Kasumi-1 (cell line): ENCODE results near the gene CCDC169.
"Not testable (repeated sequence)": the region's sequence is repeated elsewhere in the genome, so short reads cannot be mapped to it uniquely, and the experiment has no call there.

Experiments
- DNase-seq, 2 experiments: peaks; one replicate each; lab custom pipeline; 2025; lab: John Stamatoyannopoulos, UW

Gene CCDC169

DNA sequence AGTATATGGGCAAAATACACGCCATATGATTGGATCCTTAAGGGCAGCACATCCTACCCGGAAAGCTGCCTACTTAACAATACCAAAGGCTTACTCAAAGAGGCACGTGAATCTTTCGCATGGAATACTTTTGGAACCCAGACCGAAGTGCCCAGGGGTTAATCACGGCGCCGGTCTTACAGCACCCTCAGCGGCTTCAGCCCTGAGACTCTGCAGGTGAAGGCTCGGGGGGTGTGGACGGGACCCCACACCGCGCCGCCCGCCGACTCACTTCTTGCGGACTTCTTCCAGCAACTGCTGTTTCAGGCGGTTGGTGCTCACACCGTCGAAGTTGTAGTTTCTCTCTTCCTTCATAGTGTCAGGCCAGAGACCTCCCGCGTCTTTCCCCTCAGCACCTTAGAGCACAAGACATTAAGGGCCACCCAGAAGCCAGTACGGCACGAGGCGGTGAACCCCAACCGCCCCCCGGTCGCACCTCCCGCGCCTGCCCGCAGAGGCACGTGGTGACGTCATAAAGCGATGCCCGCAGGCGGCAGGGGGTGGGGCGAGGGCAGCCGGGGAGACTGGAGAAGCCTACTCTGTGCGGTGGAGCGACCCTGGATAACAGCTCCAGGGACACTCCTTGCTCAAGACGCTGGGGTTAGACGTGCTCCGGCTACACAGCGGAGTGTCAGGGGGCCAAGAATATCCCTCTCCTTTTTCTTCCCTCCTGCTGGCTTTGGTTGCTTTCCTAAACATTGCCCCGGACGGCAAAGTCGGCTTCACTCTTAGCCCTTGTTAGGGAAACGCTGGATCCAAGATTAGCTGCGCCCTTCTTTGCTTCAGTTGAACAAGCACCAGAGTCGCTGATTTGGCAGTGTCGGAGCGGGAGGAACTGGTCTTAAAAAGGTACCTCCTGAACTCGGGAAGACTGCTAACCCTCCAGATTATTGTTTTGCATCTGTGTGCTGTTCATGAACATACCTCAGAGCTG, at the start of gene CCDC169:
Gene CCDC169, minus strand, starts transcription at position 449 of the 973 bp plus-strand sequence. Its CDS starts 95 bp downstream, at position 354.
- peak; percentile 42 for DNase-seq

DNA sequence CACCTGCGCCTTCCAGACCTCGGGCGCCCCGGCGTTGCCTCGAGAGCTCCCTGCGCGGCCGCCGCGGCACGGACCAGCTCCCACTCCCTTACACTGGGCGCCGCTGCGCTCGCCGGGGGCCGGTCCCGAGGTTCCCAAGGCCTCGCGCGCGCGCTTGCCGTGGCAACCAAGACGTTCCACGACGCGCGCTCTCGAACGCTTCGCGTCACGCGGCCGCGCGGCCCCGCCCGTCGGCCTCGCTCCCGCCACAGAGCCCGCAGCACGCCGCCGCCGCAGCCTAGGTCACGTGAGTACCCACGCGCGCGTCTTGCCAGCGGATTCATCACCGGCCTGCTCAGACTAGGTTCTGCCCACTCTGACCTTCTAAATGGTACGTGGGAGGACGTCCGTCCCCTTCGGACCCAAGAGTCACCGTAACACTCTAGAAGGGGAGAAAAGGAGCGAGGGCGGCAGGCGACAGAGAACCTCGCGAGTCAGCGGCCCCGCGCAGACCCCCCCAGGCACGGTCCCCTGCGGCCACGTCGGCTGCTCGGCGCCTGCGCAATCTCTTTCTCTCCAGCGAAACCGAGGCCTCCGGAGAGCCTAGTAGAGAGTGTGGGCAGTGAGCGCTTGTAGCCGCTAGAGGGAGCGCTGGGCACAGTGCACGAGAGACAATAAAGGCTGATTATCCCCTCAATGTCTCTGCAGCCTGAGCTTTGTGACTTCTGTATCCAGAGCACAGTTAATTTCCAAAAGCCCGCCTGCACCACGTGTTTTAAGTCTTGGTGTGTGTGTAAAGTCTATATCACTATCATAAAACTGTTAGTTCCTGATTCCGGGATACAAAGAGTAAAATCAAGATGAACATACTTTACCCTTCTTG, 48.8 kb upstream of the CCDC169 start, which contains the start of gene SPART:
Gene SPART, minus strand, starts transcription at position 173 of the 862 bp plus-strand sequence. CDS start 10,564 bp downstream, outside the sequence.
- DNase-seq: peak; percentile 66 to 79

DNA sequence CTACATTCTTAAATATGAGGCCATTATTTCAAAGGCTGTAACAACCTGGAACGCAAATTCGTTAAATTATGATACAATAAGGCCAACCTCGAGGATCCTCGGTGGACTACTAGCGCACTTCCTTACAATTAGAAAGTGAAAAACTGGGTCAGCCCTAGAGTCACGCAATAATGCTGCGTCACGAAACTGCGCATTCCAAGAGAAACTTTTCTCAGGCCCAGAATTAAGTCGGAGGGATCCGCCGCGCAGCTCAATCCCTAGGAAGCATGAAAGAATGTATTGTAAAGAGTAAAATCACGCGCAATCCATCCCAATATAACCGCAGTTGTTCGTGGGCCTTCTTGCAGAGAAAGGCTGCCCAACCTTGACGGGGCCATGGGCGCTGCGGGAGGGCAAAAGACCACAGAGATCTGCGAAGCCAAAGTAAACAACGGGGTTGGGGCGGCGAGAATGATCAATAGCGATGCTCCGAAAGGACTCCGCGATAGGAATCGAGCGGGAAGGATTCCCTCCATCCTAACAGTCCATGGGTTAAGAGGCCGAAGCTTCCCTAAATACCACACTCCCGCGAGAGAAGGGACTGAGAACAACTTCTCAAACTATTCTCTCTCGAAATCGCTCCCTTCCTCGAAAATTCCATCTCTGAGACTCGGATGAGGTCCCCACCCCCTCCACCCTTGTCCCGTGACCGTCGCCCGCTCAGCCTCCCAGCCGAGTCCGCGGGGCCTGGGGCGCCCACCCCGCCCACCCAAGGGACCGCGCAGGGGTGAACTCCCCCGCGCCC, 48.0 kb upstream of the CCDC169 start:
- DNase-seq: peak; percentile 50

DNA sequence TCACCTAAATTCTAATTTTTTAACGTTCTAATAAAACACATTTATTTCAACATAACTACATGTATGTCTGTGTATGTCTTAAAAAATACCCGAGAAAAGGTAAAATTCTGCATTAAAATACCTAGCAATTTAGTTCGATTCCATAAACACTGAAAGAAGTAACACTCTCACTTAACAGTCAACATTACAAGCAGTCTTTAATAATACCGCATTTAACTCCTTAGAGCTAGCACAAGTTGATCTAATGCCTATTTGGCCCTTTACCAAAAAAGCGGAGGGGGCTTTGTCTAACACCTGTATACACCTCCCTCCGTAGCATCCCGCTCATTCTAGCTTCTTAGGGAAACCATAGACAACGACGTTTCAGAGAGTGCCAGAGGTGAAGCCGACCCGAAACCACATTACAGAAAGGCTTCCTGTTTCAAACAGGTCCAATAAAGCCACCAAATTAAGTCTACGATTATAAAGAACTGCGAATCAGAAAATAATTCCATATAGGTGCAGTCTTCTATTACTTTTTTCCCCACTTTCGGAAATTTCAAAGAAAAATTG, 47.3 kb upstream of the CCDC169 start:
- peak in 1 of 2 experiments; percentile 29 for DNase-seq

DNA sequence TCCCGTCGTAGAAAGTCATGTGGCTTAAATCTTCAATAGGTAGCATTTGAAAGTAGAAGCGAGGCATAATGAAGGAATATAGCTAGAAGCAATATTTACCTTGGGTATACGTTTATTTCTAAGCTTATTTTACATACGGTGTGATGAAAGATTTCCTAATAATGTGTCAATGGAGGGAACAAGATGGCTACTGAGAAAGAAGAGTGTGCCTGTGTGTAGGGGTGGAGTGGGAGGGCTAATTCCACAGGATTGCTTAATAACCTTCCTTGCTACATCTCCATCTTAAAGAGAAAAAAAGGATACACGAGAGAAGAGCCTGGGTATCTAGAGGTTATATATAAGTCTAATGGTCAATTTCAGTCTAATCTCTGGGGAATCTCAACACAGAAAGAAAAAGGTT, 46.6 kb upstream of the CCDC169 start:
- DNase-seq: no peak

DNA sequence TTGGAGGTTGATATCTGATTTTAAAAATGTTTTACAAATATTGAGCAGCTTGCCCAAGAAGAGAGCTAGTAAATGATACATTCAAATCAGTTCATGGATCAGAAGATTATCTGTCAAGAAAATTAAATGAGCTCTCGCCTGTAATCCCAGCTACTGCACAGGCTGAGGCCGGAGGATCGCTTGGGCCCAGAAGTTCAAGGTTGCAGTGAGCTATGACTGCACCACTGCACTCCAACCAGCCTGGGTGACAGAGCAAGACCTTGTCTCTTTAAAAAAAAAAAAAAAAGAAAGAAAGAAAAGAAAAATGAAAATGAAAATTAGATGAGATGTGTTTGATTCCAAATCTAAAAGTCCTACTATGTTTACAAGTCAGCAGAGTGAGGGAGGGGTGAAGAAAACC, 46.2 kb upstream of the CCDC169 start:
- no peak for DNase-seq

DNA sequence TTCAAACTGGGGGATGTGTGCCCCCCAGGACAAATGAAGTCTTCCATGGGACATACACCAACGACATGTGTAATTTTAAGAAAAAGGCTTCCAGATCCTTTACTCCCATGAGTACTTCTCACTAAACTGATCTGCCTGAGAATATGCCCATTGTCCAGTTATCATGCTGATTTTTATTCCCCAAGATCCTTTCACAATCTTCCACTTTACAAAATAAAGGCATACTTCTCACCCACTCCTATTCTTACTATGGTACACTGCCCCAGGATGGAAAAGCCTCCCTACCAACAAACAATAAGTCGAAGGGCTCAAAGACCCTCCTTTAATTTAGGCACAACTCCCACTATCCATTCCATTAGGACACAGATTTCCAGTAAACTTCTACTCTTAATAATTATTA, 45.1 kb upstream of the CCDC169 start:
- DNase-seq: no peak

DNA sequence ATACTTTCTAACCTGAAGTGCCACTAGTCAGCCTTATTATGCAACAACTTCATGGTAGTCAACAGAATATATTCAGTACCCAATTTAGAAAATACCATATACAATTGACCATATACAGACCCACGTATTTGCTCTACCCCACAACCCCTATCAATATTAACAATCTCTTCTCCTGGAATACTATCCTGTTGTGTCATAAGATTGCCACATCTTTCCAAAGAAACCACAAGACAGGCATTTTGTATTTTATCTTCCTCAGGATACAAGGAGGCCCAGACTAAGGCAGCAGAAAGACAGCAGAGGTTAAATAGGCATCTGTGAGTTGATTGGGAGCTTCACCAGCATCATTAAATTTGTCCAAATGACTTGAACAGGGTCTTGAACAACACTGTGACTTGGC, 44.1 kb upstream of the CCDC169 start:
- DNase-seq: no peak

DNA sequence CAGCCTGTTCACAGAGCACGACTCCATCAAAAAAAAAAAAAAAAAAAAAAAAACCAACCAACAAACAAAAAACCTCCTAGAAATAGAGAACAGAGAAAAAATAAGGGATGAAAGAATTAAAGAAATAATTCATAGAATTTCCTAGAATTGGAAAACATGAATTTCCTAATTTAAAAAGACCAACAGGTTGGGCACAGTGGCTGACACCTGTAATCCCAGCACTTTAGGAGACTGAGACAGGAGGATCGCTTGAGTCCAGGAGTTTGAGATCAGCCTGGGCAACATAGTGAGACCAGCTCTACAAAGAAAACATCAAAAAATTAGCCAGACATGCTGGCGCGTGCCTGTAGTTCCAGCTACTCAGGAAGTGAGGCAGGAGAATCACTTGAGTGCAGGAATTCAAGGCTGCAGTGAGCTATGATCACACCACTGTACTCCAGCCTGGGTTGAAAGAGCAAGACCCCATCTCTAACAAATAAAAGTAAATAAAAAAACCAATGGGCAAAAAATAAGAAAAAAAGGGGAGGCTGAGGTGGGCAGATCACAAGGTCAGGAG, 42.1 kb upstream of the CCDC169 start:
- DNase-seq: no peak

DNA sequence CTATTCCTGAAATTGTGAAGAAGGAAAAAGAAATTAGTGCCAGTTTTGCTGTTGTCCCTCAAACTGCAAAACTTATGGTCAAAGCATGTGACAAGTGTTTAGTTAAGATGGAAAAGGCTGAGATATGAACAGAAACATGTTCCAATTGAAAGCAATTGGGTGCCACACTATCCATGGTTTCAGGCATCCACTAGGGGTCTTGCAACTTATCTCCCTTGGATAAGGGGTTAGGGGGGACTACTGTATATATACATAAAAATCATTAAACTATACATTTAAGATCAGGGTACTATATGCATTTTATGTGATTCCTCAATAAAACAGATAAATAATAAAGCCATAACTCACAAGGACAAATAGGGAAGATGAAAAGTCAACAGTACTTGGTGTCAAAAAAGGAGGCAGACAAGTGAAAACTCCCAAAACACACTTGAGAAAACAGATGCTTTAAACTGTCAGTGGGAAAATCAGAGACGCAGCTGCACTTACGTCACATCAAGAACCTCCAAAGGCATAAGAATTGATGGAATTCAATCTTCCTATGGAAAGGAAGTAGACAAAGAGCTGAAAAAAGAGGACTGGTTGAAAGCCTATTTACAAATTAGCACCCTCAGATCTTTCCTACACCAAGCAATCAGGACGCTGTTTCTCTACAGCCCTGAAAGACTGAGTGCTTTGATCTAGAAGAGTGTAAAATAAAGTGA, 40.5 kb upstream of the CCDC169 start:
- DNase-seq: no peak

DNA sequence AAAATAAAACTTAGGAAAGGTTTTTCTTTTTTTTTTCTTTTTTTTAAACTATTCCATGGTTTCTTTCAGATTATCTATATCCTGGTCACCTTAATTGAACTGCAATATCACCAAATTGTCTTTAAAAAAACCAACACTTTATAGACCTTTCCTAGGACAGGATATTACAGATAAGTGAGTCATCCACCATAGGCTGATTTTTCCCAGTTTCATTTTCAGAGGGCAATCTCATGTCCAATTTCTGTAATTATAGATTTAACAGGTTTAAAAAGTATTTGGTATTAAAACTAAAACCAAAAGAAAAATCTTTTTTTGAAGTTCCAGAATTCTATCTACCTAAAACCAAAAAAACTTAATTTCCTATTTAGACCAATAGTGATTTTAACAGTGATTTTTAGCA, 35.4 kb upstream of the CCDC169 start:
- DNase-seq: no peak

DNA sequence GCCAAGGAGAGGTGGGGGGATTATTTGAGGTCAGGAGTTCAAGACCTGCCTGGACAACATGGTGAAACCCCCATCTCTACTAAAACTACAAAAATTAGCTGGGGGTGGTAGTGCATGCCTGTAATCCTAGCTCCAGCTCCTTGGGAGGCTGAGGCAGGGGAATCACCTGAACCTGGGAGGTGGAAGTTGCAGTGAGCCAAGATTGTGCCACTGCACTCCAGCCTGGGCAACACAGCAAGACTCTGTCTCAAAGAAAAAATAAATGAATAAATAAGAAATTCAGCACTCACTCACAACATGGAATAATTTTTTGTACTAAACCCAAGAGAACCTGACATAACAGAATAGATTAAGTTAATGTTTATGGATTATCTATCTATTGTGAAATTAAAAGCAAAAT, 34.6 kb upstream of the CCDC169 start:
- not testable (repeated sequence) for DNase-seq

DNA sequence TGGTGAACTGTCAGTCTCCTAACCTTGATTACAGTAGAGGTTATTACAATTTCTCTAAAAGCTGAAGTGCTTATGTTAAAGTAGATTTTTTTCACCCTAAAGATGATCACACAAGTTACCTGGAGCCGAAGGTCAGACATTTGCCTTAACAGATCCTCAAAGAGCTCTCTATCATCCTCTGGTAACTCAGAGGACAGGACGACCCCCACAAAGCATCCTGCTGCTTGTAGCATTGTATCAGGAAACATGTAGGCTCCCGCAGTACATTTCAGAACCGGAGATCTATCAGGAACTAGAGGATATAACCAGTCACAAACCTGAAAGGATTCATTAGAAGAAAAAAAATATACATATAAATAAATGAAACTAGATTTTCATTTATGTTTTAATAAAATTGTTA, 33.7 kb upstream of the CCDC169 start:
- no peak for DNase-seq

DNA sequence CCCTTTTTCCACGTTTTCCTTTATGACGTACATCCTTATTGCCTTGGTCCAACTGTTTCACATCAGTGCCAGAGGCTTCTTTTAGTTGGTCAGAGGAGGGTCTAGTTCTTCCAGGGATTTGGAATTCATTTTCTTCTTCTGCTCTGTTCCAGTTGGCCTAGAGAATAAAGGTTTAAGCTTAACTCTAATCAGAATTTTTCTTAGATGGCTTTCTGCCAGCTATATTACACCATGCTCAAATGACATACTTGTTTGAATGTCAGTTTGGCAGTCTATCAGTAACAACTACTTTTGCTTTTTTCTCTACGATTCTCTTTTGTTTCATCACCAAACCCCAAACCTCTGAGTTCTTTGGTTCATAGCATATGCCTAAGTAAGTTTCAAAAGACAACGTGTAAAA, 31.7 kb upstream of the CCDC169 start:
- no peak for DNase-seq

DNA sequence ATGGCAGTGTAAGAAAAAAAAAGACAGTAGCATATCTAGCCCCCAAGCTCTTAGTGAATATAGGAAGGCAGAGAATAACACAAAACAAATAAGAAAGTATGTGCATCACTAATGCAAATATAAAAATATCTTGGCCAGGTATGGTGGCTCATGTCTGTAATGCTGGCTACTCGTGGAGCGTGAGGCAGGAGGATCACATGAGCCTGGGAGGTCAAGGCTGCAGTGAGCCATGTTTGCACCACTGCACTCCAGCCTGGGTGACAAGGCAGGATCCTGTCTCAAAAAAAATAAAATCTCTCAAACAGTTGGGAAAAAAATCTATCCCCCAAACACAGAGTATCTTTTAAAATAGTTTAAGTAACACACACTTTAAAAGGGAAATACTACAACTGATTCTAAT, 31.2 kb upstream of the CCDC169 start:
- no peak for DNase-seq

DNA sequence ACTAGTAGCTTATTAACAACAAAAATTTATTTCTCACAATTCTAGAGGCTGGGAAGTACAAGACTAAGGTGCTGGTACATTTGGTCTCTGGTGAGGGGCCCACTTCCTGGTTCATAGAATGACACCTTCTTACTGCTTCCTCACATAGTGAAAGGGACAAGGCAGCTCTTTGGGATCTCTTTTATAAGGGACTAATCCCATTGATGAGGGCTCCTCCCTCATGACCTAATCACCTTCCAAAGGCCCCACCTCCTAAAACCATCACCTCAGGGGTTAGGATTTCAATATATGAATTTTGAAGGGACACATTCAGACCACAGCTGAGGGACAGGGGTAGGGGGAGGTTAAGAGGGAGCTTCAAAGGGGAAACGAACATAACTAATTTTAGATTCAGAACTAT, 28.3 kb upstream of the CCDC169 start:
- DNase-seq: no peak

DNA sequence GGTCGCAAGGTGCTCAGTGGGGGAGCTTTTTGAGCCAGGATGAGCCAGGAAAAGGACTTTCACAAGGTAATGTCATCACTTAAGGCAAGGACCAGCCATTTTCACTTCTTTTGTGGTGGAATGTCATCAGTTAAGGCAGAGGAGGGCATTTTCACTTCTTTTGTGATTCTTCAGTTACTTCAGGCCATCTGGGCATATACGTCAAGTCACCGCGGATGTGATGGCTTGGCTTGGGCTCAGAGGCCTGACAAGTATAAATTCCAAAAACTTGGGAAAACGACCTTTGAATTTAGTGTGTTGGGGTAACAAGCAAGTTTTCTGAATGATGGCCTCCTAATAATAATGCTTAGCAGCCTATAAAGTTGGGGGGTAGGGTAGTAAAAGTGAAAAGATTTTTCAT, 27.3 kb upstream of the CCDC169 start:
- DNase-seq: not testable (repeated sequence)

DNA sequence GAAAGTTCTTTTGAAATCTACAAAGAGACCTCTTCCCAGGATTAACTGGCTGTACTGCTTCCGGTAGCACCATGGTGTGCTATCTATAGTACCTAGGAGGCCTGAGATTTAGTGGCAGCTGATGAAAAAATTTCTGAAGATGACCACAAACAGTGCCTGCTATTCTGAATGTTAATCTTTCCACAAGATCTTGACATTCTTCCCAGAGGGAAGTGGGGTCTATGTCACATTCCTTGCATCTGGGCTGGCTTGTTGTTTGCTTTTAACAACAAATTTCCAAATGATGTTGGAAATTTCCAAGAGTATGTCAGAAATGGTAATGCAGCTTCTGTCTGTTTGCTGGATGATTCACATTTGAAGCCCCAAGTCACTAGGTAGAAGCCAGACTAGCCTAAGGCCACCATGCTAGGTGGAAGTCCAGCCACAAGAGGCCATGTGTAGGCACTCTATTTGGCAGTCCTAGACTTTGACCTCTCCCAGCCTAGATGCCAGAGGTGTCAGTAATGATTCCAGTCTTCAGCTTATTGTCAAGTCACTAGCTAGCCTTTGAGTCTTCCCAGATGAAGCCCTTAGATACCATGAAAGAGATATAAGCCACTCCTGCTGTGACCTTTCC, 26.4 kb upstream of the CCDC169 start:
- no peak for DNase-seq

DNA sequence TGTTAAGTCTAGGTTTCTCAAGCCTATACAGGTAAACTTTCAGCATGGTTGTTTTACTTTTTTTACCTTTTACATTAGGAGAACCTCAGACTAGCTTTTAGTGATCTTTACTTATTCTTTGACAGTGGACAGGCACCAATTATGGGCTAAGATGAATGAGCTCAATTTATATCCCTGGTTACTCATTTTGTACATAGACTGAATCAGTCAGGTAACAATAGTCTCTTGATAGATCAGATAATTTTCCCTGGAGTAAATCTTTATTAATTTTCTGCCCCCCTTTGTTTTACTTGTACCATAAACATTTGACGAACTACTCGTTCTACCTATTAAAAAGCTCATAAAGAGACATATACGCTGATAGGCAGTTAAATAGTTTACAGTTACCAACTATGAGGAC, 25.8 kb upstream of the CCDC169 start:
- DNase-seq: no peak

DNA sequence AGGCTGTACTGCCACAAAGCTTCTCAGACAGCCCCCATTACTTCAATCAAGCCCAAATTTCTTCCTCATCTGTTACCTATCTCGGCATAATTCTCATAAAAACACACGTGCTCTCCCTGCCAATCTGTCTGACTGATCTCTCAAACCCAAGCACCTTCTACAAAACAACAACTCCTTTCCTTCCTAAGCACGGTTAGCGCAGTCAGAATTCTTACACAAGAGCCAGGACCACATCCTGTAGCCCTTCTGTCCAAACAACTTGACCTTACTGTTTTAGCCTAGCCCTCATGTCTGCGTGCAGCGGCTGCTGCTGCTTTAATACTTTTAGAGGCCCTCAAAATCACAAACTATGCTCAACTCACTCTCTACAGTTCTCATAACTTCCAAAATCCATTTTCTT, 22.2 kb upstream of the CCDC169 start:
- not testable (repeated sequence) for DNase-seq
